GM19467 (cell line): ENCODE measurements around the gene ACTR8.
A peak's percentile ranks its signal among the peaks of the same experiment; 100 is the strongest.

ENCODE experiments used
- ATAC-seq: cut with Tn5 transposase; IDR thresholded peaks from one replicate; pipeline ENCODE4 v1.9.1; 2021; ENCODE audit warnings: mild to moderate bottlenecking, moderate library complexity; ENCODE audit not compliant: unreplicated experiment

The ACTR8 gene

GRCh38 chr3:53865732-53866499 is 16.0 kb downstream of the ACTR8 start:
- ATAC-seq = no peak

GRCh38 chr3:53863145-53863544 is 18.8 kb downstream of the ACTR8 start:
- ATAC-seq = no peak

GRCh38 chr3:53862241-53862640 is 19.7 kb downstream of the ACTR8 start:
- ATAC-seq = no peak

- no peak for ATAC-seq
These were observed 21.8 kb downstream of the ACTR8 start for GRCh38 chr3:53860196-53860595.

- no peak for ATAC-seq
These were observed 22.8 kb downstream of the ACTR8 start for GRCh38 chr3:53859178-53859577.

GRCh38 chr3:53858096-53858741 is 23.7 kb downstream of the ACTR8 start:
- ATAC-seq = no peak

GRCh38 chr3:53856964-53857363 is 25.0 kb downstream of the ACTR8 start:
- no peak for ATAC-seq

- no peak for ATAC-seq
These were observed 31.1 kb downstream of the ACTR8 start for GRCh38 chr3:53850895-53851294.

GRCh38 chr3:53849916-53850315 is 32.0 kb downstream of the ACTR8 start:
- no peak for ATAC-seq

GRCh38 chr3:53846851-53847155 is 35.1 kb downstream of the ACTR8 start:
- no peak for ATAC-seq

GRCh38 chr3:53846134-53846850 is 35.7 kb downstream of the ACTR8 start, which contains the start of the genes CHDH and IL17RB:
CHDH (minus strand) TSS chr3:53846419; CDS start chr3:53824008, 22,411 bp downstream.
IL17RB (plus strand) TSS chr3:53846568; CDS start chr3:53846589, 21 bp downstream.
- peak; percentile 41 for ATAC-seq

GRCh38 chr3:53845881-53846133 is 36.1 kb downstream of the ACTR8 start:
- peak; percentile 3 for ATAC-seq

GRCh38 chr3:53845103-53845880 is 36.7 kb downstream of the ACTR8 start:
- peak; percentile 8 for ATAC-seq

- peak; percentile 1 for ATAC-seq
These were observed 37.5 kb downstream of the ACTR8 start for GRCh38 chr3:53844262-53845102.

GRCh38 chr3:53843195-53844177 is 38.5 kb downstream of the ACTR8 start:
- ATAC-seq = peak; percentile 36

- ATAC-seq = no peak
These were observed 39.3 kb downstream of the ACTR8 start for GRCh38 chr3:53842436-53843194.

- no peak for ATAC-seq
These were observed 40.7 kb downstream of the ACTR8 start for GRCh38 chr3:53841296-53841695.

- no peak for ATAC-seq
These were observed 44.6 kb downstream of the ACTR8 start for GRCh38 chr3:53837331-53837730.
